ENCODE measurements around the gene ANO8.
"Not testable (repeated sequence)": the region's sequence is repeated elsewhere in the genome, so short reads cannot be mapped to it uniquely, and the experiment has no call there.

Gene ANO8, protein sequence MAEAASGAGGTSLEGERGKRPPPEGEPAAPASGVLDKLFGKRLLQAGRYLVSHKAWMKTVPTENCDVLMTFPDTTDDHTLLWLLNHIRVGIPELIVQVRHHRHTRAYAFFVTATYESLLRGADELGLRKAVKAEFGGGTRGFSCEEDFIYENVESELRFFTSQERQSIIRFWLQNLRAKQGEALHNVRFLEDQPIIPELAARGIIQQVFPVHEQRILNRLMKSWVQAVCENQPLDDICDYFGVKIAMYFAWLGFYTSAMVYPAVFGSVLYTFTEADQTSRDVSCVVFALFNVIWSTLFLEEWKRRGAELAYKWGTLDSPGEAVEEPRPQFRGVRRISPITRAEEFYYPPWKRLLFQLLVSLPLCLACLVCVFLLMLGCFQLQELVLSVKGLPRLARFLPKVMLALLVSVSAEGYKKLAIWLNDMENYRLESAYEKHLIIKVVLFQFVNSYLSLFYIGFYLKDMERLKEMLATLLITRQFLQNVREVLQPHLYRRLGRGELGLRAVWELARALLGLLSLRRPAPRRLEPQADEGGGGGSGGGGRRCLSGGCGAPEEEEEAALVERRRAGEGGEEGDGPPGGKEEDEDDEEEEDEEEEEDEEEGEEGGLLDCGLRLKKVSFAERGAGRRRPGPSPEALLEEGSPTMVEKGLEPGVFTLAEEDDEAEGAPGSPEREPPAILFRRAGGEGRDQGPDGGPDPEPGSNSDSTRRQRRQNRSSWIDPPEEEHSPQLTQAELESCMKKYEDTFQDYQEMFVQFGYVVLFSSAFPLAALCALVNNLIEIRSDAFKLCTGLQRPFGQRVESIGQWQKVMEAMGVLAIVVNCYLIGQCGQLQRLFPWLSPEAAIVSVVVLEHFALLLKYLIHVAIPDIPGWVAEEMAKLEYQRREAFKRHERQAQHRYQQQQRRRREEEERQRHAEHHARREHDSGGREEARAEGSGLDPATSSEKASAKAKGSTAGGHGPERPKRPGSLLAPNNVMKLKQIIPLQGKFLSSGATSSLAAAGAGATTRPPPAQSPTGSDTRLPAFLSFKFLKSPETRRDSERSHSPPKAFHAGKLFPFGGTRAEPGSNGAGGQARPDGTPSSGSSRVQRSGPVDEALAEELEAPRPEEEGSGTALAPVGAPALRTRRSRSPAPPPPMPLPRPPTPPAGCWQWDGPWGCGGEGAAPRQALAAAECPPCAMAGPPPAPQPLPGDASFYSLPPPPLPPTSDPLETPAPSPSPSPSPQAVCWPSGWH

GRCh38 chr19:17334414-17335409 is at the start of gene ANO8:
Gene ANO8 (minus strand): TSS chr19:17334855. CDS start chr19:17334670, 185 bp downstream.
- DNase-seq (ENCODE audit: low read depth, low spot score), result peak; percentile 91

GRCh38 chr19:17380426-17381138 is 45.9 kb upstream of the ANO8 start:
- no peak for DNase-seq (ENCODE audit: low read depth, low spot score)

DNA sequence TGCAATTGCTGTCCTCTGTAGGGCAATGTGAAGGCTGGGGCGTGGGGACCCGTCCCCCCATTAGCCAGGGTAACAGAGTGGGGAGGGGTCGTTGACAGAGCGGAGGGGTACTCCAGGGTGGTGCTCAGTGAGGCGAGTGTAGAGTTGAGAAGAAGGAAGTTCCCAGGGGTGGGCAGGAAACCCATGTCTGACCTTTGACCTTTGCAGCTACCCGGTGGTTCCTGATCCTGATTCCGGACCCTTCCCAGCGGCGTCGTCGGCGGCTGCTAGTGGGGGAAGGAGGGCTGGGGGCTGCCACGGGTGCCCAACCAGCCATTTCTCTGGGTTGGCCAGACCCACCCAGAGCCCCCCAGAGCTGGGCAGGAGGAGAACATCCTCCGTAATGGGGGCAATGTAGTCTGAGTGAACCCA is 44.6 kb upstream of the ANO8 start:
- DNase-seq (ENCODE audit: low read depth, low spot score), result no peak

DNA sequence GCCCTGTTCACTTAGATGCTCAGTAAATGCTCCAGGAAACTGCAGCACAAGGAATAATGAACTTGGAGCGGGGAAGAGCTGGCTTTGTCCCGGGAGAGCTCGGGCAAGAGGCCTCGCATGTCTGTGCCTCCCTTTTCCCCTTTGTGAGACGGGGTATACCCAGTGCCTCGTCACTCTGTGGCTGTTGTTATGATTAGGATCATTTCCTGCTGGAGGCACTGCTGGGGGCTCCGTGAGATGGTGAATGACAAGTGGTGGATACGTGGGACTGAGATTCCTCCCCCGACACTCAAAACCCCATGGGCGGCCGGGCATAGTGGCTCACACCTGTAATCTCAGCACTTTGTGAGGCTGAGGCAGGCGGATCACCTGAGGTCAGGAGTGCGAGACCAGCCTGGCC is 43.6 kb upstream of the ANO8 start:
- DNase-seq (ENCODE audit: low read depth, low spot score), result no peak

GRCh38 chr19:17376935-17377600 is 42.4 kb upstream of the ANO8 start, which contains the start of gene PLVAP:
Gene PLVAP (minus strand): TSS chr19:17377342. CDS start chr19:17377288, 54 bp downstream.
- no peak for DNase-seq (ENCODE audit: low read depth, low spot score)

GRCh38 chr19:17370026-17370587 is 35.5 kb upstream of the ANO8 start:
- DNase-seq (ENCODE audit: low read depth, low spot score), result no peak

- no peak for DNase-seq (ENCODE audit: low read depth, low spot score)
Observed at GRCh38 chr19:17365361-17365760, 30.7 kb upstream of the ANO8 start.

GRCh38 chr19:17363852-17364605 is 29.4 kb upstream of the ANO8 start:
- DNase-seq (ENCODE audit: low read depth, low spot score), result not testable (repeated sequence)

- no peak for DNase-seq (ENCODE audit: low read depth, low spot score)
Observed at GRCh38 chr19:17359905-17360800, 25.5 kb upstream of the ANO8 start.

GRCh38 chr19:17358395-17358794 is 23.7 kb upstream of the ANO8 start:
- DNase-seq (ENCODE audit: low read depth, low spot score), result peak; percentile 50

DNA sequence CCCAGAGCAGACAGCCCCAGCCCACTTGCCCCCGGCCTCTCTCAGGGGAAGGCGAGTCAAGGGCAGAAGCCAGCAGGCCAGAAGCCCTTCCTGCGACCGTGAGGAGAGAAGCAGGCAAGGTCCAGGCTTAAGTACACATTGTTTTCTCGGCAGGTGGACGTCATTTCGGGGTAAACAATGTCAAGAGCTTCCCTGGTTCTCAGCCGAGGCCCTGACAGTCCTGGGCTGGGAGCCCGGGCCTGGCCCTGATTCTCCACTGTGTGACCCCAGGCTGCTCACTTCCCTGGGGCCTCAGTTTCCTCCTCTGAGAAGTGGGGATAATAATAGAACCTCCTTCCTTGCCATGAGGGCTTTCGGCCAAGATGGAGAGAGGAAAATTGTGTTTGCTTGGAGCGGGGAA is 23.1 kb upstream of the ANO8 start:
- DNase-seq (ENCODE audit: low read depth, low spot score), result no peak

GRCh38 chr19:17357078-17357666 is 22.5 kb upstream of the ANO8 start:
- DNase-seq (ENCODE audit: low read depth, low spot score), result no peak

DNA sequence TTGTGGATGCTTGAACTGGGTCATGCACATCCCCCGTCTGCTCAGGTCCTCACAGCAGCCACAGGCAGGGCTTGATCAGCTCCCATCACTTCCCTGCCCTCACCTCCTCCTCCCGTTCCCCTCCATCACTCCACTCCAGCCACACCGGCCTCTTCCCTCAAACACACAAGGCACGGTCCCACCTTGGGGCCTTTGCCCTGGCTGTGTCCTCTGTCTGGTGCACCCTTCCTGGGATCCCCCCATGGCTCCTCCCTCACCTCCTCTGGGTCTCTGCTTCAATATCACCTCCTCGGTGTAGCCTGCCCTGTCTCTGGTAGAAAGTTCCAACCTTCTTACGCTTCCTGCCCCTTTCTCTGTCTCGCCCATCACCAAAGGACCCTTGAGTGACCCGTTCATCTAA is 18.7 kb upstream of the ANO8 start:
- no peak for DNase-seq (ENCODE audit: low read depth, low spot score)

- no peak for DNase-seq (ENCODE audit: low read depth, low spot score)
Observed at GRCh38 chr19:17352608-17353280, 18.1 kb upstream of the ANO8 start.

- no peak for DNase-seq (ENCODE audit: low read depth, low spot score)
Observed at GRCh38 chr19:17351815-17352435, 17.3 kb upstream of the ANO8 start.

DNA sequence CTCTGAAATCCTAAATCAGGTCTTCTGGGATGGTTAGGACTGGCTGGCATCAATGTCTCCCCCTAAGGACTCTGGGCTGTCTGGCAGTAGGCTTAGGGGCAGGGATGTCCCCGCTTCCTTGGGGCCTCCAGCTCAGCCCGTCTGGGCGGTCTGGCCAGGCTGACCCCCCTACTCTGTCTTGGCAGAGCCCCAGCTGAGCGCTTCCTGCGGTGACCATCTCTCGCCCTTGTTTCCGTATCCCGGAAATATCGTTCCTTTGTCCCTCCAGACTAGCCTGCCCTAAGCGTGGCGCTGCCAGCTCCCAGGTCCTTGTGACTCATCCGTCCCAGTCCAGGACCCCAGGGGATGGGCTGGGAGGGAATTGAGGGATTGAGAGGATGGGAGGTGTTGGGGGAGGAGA is 14.0 kb upstream of the ANO8 start:
- DNase-seq (ENCODE audit: low read depth, low spot score), result peak; percentile 46
